D721Med (cell line): ENCODE data around the gene MARCHF10.

Experiments used
- DNase-seq: peaks from one replicate; pipeline ENCODE4 v3.0.0; 2011; ENCODE audit warnings: low spot score; ENCODE audit not compliant: insufficient read length
- FAIRE-seq: peaks from 2 replicates; lab custom pipeline; 2011; peaks lifted over from hg19 to GRCh38; lab: Jason Lieb, UNC
- TF ChIP-seq, protein P1 (sequence below): IDR thresholded peaks from 2 replicates; pipeline ENCODE4 v1.5.1; 2012; ENCODE audit warnings: mild to moderate bottlenecking, control low read depth; ENCODE audit not compliant: insufficient read depth; ENCODE audit errors: missing control alignments

The MARCHF10 gene

DNA sequence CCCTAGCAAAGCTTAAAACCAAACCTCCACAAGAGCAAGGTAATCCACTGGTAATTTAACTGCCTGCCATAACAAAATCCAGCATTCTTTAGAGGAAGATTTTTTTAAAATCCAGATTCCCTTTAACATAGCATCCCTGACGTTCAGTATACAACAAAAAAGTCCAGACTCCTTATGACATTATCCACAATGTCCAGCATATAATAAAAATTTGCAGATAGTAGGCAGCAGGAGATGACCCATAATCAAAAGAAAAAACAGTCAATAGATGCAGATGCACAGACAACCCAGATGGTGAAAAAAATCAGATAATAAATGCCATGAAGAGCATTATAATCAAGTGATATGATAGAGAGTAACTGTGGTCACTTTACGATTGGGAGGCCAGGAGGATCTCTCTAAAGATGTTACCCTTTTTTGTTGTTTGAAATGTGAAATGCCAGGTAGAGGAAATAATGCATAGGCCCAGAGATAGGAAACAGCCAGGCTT, 147.4 kb downstream of the MARCHF10 start:
- DNase-seq (no peak), FAIRE-seq (no peak)

DNA sequence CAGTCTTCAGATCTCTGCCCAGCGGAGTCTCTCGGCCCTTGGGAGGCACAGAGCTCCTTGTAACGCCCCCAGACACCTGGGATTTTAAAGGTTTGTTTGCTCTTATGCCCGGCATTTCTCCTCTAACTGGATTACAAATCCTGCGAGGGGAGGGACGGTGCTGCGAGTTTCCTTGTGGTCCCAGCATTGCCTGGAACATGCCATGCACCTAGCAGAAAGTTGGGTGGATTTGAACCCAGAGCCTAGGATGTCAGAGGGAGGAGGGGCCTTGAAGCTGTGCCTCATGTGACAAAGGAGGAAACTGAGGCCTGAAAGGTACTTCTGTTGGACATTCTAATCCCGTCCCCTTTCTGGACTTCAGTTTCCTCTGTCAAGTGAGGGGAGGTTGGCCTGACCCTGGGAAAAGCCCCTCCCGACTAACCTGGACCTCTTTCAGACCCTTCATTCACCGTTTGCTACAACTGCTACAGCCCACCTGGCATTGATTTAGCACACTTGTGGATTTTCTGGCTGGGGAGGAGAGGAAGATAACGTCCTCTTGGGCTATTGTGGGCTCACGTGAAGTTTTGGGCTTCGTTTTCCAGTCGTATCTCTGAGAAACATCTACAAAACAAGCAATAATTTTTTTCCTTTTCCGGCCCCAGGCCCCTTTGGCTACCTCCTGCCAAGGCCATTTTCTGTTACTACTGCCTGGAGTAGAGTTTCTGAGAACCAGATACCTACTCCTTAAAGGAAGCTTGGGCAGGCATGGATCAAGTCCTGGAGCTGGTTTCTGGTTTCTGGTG, 149.8 kb downstream of the MARCHF10 start:
- FAIRE-seq (no peak), DNase-seq (no peak)
- TF ChIP-seq, protein P1, sequence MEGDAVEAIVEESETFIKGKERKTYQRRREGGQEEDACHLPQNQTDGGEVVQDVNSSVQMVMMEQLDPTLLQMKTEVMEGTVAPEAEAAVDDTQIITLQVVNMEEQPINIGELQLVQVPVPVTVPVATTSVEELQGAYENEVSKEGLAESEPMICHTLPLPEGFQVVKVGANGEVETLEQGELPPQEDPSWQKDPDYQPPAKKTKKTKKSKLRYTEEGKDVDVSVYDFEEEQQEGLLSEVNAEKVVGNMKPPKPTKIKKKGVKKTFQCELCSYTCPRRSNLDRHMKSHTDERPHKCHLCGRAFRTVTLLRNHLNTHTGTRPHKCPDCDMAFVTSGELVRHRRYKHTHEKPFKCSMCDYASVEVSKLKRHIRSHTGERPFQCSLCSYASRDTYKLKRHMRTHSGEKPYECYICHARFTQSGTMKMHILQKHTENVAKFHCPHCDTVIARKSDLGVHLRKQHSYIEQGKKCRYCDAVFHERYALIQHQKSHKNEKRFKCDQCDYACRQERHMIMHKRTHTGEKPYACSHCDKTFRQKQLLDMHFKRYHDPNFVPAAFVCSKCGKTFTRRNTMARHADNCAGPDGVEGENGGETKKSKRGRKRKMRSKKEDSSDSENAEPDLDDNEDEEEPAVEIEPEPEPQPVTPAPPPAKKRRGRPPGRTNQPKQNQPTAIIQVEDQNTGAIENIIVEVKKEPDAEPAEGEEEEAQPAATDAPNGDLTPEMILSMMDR = no peak

More for the DNA sequence above, 147.4 kb downstream of the MARCHF10 start:
- TF ChIP-seq, protein P1 = no peak

DNA sequence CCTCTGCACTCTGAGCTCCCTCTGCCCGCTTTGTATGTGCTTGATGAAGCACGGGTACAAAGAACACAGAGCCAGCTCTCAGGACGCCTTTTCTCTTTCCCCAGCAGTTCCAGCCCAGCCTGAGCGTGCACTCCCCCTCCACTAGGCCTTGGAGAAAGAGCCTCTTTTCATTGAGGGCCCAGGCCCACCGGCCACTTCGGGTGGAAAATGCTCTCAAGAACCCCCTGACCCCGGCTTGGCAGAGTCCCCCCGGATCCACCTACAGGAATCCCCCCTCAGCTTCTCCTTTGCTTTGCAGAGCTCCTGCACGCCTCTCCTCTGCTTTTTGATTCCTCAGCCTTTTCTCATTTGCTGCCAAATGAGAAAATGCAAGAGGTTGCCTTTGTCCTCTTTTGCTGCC, 150.4 kb downstream of the MARCHF10 start:
- FAIRE-seq = no peak
- no peak for DNase-seq
- TF ChIP-seq, protein P1 = no peak

DNA sequence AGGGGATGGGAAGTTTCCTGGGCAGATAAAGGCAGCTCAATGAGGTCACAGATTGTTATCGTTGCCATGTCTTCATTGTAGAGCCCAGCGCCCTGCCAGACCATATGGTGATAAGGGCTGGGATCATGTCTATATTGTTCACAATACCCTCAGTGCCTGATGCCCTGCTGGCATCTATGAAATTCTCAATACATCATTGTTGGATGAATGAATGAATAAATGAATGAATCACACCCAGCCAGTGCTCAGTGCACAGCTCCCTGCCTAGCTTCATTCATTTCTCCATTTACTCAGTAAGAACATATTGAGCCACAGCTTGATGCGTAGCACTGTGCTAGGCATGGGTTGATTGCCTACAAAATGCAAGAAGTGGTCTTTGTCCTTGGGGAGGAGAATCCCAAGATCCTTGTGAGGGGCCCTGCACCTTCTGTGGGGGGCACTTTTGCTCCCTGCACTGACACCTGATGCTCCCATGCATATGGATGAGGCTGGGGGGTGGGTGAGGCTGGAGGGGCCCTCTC, 150.9 kb downstream of the MARCHF10 start:
- FAIRE-seq = no peak
- DNase-seq = no peak
- TF ChIP-seq, protein P1 = no peak

DNA sequence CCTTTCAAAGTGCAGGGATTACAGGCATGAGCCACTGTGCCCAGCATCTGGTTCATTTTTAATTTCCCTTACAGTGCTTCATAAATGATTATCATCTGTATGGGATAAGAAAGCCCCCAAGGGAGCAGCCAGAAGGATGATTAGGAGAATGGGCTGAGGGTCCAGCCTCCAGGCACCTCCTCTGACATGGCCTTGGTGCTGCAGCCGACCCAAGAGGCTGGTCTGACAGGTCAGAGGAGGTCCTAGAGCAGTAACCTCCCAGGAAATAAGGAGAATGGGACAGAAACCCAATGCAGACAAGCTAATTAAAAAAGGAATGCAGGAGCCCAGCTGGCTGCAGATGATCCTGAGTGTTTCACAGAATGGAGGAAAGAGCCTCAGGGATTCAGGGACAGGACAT, 151.7 kb downstream of the MARCHF10 start:
- DNase-seq (peak; percentile 16), FAIRE-seq (no peak)
- TF ChIP-seq, protein P1 = no peak

DNA sequence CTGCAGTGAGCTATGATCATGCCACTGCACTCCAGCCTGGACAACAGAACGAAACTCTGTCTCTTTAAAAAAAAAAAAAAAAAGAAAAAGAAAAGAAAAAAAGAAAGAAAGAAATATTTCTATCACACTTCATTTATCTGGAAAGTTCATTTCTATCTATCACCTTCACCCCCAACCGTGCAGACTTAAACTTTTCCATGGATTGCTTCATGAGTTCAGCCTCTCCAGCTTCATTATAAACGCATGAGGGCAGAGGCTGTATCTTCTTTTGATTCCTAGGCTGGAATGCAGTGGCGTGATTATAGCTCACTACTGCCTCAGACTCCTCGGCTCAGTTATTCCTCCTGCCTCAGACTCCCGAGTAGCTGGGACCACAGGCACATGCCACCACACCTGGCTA, 152.5 kb downstream of the MARCHF10 start:
- no peak for DNase-seq
- FAIRE-seq = no peak
- TF ChIP-seq, protein P1 = no peak
